ENCODE results near the gene ROR2. TPM values are rescaled to one million over a fixed set of nuclear protein-coding genes. Genes with fewer than 3 reads are reported as not detected.

Gene ROR2
- total RNA-seq, 1 experiment from 2014 or later, result not detected

DNA sequence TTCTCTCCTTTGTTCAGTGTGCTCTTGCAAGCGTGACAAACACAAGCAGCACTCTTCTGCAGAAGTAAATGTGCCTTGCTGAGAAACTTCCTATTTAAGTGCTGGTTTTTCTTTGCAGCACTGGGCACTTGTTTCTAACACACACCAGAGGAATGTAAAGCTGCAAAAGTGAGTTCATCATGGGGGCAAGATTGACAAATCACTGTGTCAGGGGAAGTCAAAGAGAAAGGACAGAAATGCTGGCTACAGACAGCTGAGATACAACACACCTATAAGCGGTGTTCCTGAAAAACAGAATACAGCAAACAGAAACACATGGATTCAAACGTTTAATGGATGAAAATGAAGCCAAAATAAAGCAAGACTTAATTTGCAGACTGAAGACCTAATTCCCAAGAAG lies 19.6 kb downstream of the ROR2 start:
- DNase-seq (no peak), ATAC-seq (no peak)
- POLR2A ChIA-PET (ENCODE audit: unreplicated experiment), result no interaction called here
- H3K79me2 ChIP-seq (ENCODE audit: low read length), result no peaks in the 10 kb centered on the region
- TF ChIP-seq, protein P1, sequence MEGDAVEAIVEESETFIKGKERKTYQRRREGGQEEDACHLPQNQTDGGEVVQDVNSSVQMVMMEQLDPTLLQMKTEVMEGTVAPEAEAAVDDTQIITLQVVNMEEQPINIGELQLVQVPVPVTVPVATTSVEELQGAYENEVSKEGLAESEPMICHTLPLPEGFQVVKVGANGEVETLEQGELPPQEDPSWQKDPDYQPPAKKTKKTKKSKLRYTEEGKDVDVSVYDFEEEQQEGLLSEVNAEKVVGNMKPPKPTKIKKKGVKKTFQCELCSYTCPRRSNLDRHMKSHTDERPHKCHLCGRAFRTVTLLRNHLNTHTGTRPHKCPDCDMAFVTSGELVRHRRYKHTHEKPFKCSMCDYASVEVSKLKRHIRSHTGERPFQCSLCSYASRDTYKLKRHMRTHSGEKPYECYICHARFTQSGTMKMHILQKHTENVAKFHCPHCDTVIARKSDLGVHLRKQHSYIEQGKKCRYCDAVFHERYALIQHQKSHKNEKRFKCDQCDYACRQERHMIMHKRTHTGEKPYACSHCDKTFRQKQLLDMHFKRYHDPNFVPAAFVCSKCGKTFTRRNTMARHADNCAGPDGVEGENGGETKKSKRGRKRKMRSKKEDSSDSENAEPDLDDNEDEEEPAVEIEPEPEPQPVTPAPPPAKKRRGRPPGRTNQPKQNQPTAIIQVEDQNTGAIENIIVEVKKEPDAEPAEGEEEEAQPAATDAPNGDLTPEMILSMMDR (conservative IDR thresholded peaks at IDR 0.05; ENCODE audit: low read depth, low read length), result no peak
- TF ChIP-seq EZH2phosphoT487 (IDR thresholded peaks at IDR 0.05; ENCODE audit: borderline replicate concordance, low read length) (no peak), EZH2 (IDR thresholded peaks at IDR 0.05; ENCODE audit: low read length, unreplicated experiment) (no peak)
- no peak overlapping the region for H3K9ac ChIP-seq (ENCODE audit: low read length)
- intact Hi-C loops (cut with micrococcal nuclease), result no loop called here
- BruUV-seq (replicated peaks), result no TSS peak
- no peak overlapping the region for H3K27ac ChIP-seq (ENCODE audit: low read length)
- no peaks in the 10 kb centered on the region for H3K36me3 ChIP-seq (ENCODE audit: low read depth, low read length)
- no peaks in the 10 kb centered on the region for H3K9me2 ChIP-seq (replicated peaks; ENCODE audit: low read length)
- CTCF ChIA-PET, result no interaction called here
- no peaks in the 10 kb centered on the region; the same call in 1 of the 2 replicates for H3K27me3 ChIP-seq (ENCODE audit: low read length)
- no peaks in the 10 kb centered on the region for H3F3A ChIP-seq (ENCODE audit: low read length, unreplicated experiment)
- H3K4me2 ChIP-seq (ENCODE audit: low read length), result no peak overlapping the region
- H4K20me1 ChIP-seq (ENCODE audit: low read length), result no peaks in the 10 kb centered on the region
- H3K4me3 ChIP-seq (ENCODE audit: low read length), result no peak overlapping the region
- no peaks in the 10 kb centered on the region for H3K4me1 ChIP-seq (ENCODE audit: insufficient read depth, low read length)
- H3K9me3 ChIP-seq (ENCODE audit: low read length), result peaks cover 4% of the 10 kb centered on the region; the same call in 1 of the 2 replicates
- H2AFZ ChIP-seq (ENCODE audit: low read length), result no peak overlapping the region

DNA sequence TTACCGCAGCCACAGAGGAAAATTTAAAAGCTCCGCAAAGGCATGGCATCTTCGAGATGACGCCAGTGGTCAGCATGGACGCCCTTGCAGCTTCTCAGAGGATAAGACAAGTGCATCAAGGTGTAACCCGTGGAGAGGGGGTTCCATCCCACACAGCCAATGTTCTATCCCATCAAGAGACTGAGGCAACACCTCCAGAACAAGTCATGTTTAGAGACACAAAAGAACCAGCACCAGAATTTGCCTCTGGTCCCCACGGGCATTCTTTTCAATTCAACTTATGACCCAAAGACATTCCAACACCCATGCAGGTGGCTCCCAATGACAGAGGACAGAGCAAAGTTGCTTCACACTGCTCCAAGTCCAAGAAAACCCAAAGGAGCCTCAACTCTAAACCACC lies 20.7 kb downstream of the ROR2 start:
- Histone ChIP-seq H3K4me1 (ENCODE audit: insufficient read depth, low read length) (no peaks in the 10 kb centered on the region), H3K79me2 (ENCODE audit: low read length) (no peaks in the 10 kb centered on the region), H4K20me1 (ENCODE audit: low read length) (no peaks in the 10 kb centered on the region), H3K4me2 (ENCODE audit: low read length) (no peak overlapping the region), H3K4me3 (ENCODE audit: low read length) (no peak overlapping the region), H3K27me3 (ENCODE audit: low read length) (no peaks in the 10 kb centered on the region), H3F3A (ENCODE audit: low read length, unreplicated experiment) (no peaks in the 10 kb centered on the region), H3K9me3 (ENCODE audit: low read length) (peaks cover 4% of the 10 kb centered on the region; the same call in 1 of the 2 replicates), H3K9ac (ENCODE audit: low read length) (no peak overlapping the region), H3K9me2 (replicated peaks; ENCODE audit: low read length) (no peaks in the 10 kb centered on the region), H3K27ac (ENCODE audit: low read length) (no peak overlapping the region), H2AFZ (ENCODE audit: low read length) (no peak overlapping the region), H3K36me3 (ENCODE audit: low read depth, low read length) (no peaks in the 10 kb centered on the region)
- TF ChIP-seq EZH2 (IDR thresholded peaks at IDR 0.05; ENCODE audit: low read length, unreplicated experiment), result no peak
- no peak for TF ChIP-seq EZH2phosphoT487 (IDR thresholded peaks at IDR 0.05; ENCODE audit: borderline replicate concordance, low read length)
- TF ChIP-seq, protein P1 (conservative IDR thresholded peaks at IDR 0.05; ENCODE audit: low read depth, low read length), result no peak
- no peak for DNase-seq
- ChIA-PET CTCF (no interaction called here), POLR2A (ENCODE audit: unreplicated experiment) (no interaction called here)
- intact Hi-C loops (cut with micrococcal nuclease), result no loop called here
- no peak for ATAC-seq
- no TSS peak for BruUV-seq (replicated peaks)

DNA sequence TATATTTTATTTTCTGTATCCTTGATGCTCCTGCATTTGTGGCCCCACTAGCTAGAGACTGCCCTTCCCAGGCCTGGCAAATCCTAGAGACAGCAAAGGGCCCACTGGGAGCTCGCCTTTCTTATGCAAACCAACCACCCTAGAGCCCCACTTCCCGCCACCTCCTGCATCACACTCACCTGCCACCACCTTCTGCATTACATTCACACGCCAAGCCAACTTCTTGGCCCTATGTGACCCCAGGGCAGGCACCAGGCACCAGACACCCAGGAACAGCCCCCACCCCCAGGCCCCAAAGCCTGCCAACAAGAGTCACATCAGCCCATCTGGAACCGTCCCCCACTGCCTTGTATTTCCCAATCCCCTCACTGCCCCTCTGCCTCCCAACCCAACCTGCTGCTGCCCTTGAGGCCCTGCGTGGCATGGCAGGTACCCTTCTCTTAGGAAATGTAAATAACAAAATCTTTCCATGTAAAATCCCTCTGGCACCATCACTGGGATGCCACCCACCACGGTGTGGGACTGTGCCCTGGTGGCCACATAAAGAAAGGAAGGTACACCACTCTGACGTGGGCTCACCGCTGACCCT lies 22.0 kb downstream of the ROR2 start:
- intact Hi-C loops (cut with micrococcal nuclease), result no loop called here
- Histone ChIP-seq H3K79me2 (ENCODE audit: low read length) (no peaks in the 10 kb centered on the region), H3K27me3 (ENCODE audit: low read length) (no peaks in the 10 kb centered on the region), H3K4me2 (ENCODE audit: low read length) (no peak overlapping the region), H3K4me3 (ENCODE audit: low read length) (no peak overlapping the region), H3F3A (ENCODE audit: low read length, unreplicated experiment) (no peaks in the 10 kb centered on the region), H3K9me2 (replicated peaks; ENCODE audit: low read length) (no peaks in the 10 kb centered on the region), H3K27ac (ENCODE audit: low read length) (no peak overlapping the region), H4K20me1 (ENCODE audit: low read length) (no peaks in the 10 kb centered on the region), H2AFZ (ENCODE audit: low read length) (no peak overlapping the region), H3K36me3 (ENCODE audit: low read depth, low read length) (no peaks in the 10 kb centered on the region), H3K9ac (ENCODE audit: low read length) (no peak overlapping the region), H3K4me1 (ENCODE audit: insufficient read depth, low read length) (no peaks in the 10 kb centered on the region), H3K9me3 (ENCODE audit: low read length) (peaks cover 4% of the 10 kb centered on the region; the same call in 1 of the 2 replicates)
- ChIA-PET CTCF (no interaction called here), POLR2A (ENCODE audit: unreplicated experiment) (no interaction called here)
- no peak for TF ChIP-seq EZH2 (IDR thresholded peaks at IDR 0.05; ENCODE audit: low read length, unreplicated experiment)
- no peak for TF ChIP-seq EZH2phosphoT487 (IDR thresholded peaks at IDR 0.05; ENCODE audit: borderline replicate concordance, low read length)
- TF ChIP-seq, protein P1 (conservative IDR thresholded peaks at IDR 0.05; ENCODE audit: low read depth, low read length), result no peak
- ATAC-seq (no peak), DNase-seq (no peak)
- no TSS peak for BruUV-seq (replicated peaks)

All from PC-3 (cell line).